ENCODE measurements around the gene PRODH. TPM values are rescaled to one million over a fixed set of nuclear protein-coding genes. Genes with fewer than 3 reads are reported as not detected.

Gene PRODH
- total RNA-seq, 1 donor from 2014 or later = 5.9 TPM

DNA sequence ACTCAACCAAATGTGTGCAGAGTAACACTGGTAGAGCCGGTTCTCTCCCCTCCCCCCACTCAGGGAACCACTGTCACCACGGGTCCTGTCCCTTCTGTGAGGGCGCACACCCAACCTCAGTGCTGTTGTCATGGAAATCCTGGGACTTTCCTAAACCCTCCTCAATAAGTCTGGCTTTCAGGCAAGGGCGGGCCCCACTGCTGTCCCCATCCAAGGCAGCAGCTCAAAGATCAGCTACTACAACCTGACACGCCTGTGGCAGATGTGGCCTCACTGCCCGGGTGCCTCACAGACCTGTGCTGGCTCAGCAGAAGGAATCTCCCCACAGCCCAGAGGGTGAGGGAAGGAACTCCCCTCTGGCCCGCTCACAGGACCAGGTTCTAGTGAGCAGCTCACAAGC, 2.2 kb downstream of the PRODH start:
- H3K27ac Mint-ChIP-seq (ENCODE audit: unreplicated experiment) = no peak overlapping the region
- H3K4me1 Mint-ChIP-seq (ENCODE audit: low read depth) = no peaks in the 10 kb centered on the region
- no peaks in the 10 kb centered on the region for H3K27me3 Mint-ChIP-seq (ENCODE audit: low read depth)
- no peaks in the 10 kb centered on the region for H3K9me3 Mint-ChIP-seq (ENCODE audit: low read depth)
- DNase-seq (ENCODE audit: low spot score) = no peak
- no peak overlapping the region for H3K4me3 Mint-ChIP-seq (ENCODE audit: unreplicated experiment)
- TF ChIP-seq, protein P1, sequence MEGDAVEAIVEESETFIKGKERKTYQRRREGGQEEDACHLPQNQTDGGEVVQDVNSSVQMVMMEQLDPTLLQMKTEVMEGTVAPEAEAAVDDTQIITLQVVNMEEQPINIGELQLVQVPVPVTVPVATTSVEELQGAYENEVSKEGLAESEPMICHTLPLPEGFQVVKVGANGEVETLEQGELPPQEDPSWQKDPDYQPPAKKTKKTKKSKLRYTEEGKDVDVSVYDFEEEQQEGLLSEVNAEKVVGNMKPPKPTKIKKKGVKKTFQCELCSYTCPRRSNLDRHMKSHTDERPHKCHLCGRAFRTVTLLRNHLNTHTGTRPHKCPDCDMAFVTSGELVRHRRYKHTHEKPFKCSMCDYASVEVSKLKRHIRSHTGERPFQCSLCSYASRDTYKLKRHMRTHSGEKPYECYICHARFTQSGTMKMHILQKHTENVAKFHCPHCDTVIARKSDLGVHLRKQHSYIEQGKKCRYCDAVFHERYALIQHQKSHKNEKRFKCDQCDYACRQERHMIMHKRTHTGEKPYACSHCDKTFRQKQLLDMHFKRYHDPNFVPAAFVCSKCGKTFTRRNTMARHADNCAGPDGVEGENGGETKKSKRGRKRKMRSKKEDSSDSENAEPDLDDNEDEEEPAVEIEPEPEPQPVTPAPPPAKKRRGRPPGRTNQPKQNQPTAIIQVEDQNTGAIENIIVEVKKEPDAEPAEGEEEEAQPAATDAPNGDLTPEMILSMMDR (IDR thresholded peaks at IDR 0.05) = no peak
- no peaks in the 10 kb centered on the region for H3K36me3 Mint-ChIP-seq (ENCODE audit: low read depth)

- Mint-ChIP-seq H3K27ac (ENCODE audit: unreplicated experiment) (no peak overlapping the region), H3K36me3 (ENCODE audit: low read depth) (no peaks in the 10 kb centered on the region), H3K4me3 (ENCODE audit: unreplicated experiment) (no peak overlapping the region), H3K4me1 (ENCODE audit: low read depth) (no peaks in the 10 kb centered on the region), H3K27me3 (ENCODE audit: low read depth) (no peaks in the 10 kb centered on the region), H3K9me3 (ENCODE audit: low read depth) (no peaks in the 10 kb centered on the region)
- no peak for DNase-seq (ENCODE audit: low spot score)
- TF ChIP-seq, protein P1 (IDR thresholded peaks at IDR 0.05) = no peak
These were observed 4.0 kb downstream of the PRODH start for GRCh38 chr22:18931905-18932652.

GRCh38 chr22:18929459-18929858, 6.6 kb downstream of the PRODH start:
- TF ChIP-seq, protein P1 (IDR thresholded peaks at IDR 0.05) = no peak
- Mint-ChIP-seq H3K27ac (ENCODE audit: unreplicated experiment) (no peak overlapping the region), H3K27me3 (ENCODE audit: low read depth) (no peaks in the 10 kb centered on the region), H3K9me3 (ENCODE audit: low read depth) (no peaks in the 10 kb centered on the region), H3K36me3 (ENCODE audit: low read depth) (no peaks in the 10 kb centered on the region), H3K4me3 (ENCODE audit: unreplicated experiment) (no peak overlapping the region), H3K4me1 (ENCODE audit: low read depth) (no peaks in the 10 kb centered on the region)
- no peak for DNase-seq (ENCODE audit: low spot score)

GRCh38 chr22:18927573-18927972, 8.5 kb downstream of the PRODH start:
- Mint-ChIP-seq H3K4me3 (ENCODE audit: unreplicated experiment) (no peak overlapping the region), H3K4me1 (ENCODE audit: low read depth) (no peaks in the 10 kb centered on the region), H3K9me3 (ENCODE audit: low read depth) (no peaks in the 10 kb centered on the region), H3K27me3 (ENCODE audit: low read depth) (no peaks in the 10 kb centered on the region), H3K36me3 (ENCODE audit: low read depth) (no peaks in the 10 kb centered on the region), H3K27ac (ENCODE audit: unreplicated experiment) (no peak overlapping the region)
- TF ChIP-seq, protein P1 (IDR thresholded peaks at IDR 0.05) = no peak
- no peak for DNase-seq (ENCODE audit: low spot score)

DNA sequence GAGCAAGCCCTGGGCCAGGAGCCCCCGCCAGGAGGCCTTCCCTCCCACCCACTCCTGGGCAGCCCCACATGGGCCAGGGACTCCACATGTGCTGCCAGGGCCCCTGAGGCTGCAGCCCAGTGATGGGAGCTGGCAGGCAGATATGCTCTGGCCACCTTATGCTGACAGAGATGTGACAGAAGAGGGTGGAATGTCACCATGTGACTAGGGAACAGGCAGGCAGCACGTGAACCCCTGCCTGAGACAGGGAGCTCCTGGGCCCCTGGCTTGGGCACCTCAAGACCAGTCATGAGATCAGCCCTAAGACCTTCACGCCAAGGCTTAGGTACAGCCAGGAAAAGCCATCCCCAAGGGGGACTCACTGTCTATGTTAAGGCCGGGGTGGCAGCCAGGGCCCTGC, 9.1 kb downstream of the PRODH start:
- no peak for DNase-seq (ENCODE audit: low spot score)
- H3K36me3 Mint-ChIP-seq (ENCODE audit: low read depth) = no peaks in the 10 kb centered on the region
- H3K27me3 Mint-ChIP-seq (ENCODE audit: low read depth) = no peaks in the 10 kb centered on the region
- no peaks in the 10 kb centered on the region for H3K4me1 Mint-ChIP-seq (ENCODE audit: low read depth)
- no peak overlapping the region for H3K4me3 Mint-ChIP-seq (ENCODE audit: unreplicated experiment)
- TF ChIP-seq, protein P1 (IDR thresholded peaks at IDR 0.05) = no peak
- no peak overlapping the region for H3K27ac Mint-ChIP-seq (ENCODE audit: unreplicated experiment)
- no peaks in the 10 kb centered on the region for H3K9me3 Mint-ChIP-seq (ENCODE audit: low read depth)
